PC-3 (cell line): ENCODE data around the gene C1QTNF12. TPM values are rescaled to one million over a fixed set of nuclear protein-coding genes. Genes with fewer than 3 reads are reported as not detected.

Experiments used
- ATAC-seq: fragments of 200-7000 bp; cut with Tn5 transposase; 2 replicates; pipeline ENCODE4 v1.9.1; 2020; ENCODE audit warnings: mild to moderate bottlenecking, moderate library complexity
- BruUV-seq: library from RNA; stranded (reverse); fragments of 400-500 nt; replicated peaks from 2 replicates; lab custom pipeline; 2021; lab: Mats Ljungman, UMichigan
- CTCF ChIA-PET: fragments of 300-600 bp; sonication (Branson Sonifier 250); formaldehyde crosslinking; loops from one replicate; lab custom pipeline; 2022; ENCODE audit warnings: antibody characterized with exemption; lab: Charles Lee
- POLR2A ChIA-PET: fragments of 300-600 bp; sonication (Branson Sonifier 250); formaldehyde crosslinking; loops from one replicate; lab custom pipeline; 2022; ENCODE audit warnings: antibody characterized with exemption; ENCODE audit not compliant: unreplicated experiment; lab: Charles Lee
- DNase-seq: peaks from one replicate; pipeline ENCODE4 v3.0.0-alpha.2; 2015
- H2AFZ ChIP-seq: fragments of 300-600 bp; sonication (generic); 2 replicates; pipeline ENCODE4 v1.6.0; 2016; ENCODE audit warnings: antibody characterized with exemption, low read length
- H3F3A ChIP-seq: fragments of 300-600 bp; sonication (generic); one replicate; pipeline ENCODE4 v1.6.0; 2017; ENCODE audit warnings: antibody characterized with exemption, low read length, control low read depth, mild to moderate bottlenecking; ENCODE audit not compliant: unreplicated experiment
- H3K27ac ChIP-seq: fragments of 300-600 bp; sonication (generic); 2 replicates; pipeline ENCODE4 v1.5.1; 2016; ENCODE audit warnings: mild to moderate bottlenecking, low read length
- H3K27me3 ChIP-seq: fragments of 300-600 bp; sonication (generic); 2 replicates; pipeline ENCODE4 v1.6.1; 2016; ENCODE audit warnings: low read length, mixed read lengths
- H3K36me3 ChIP-seq: fragments of 300-600 bp; sonication (generic); 2 replicates; pipeline ENCODE4 v1.6.1; 2016; ENCODE audit warnings: low read depth, mixed run types, low read length, mixed read lengths
- H3K4me1 ChIP-seq: fragments of 300-600 bp; sonication (generic); 2 replicates; pipeline ENCODE4 v1.5.1; 2016; ENCODE audit warnings: low read length; ENCODE audit not compliant: insufficient read depth
- H3K4me2 ChIP-seq: fragments of 300-600 bp; sonication (generic); 2 replicates; pipeline ENCODE4 v1.6.0; 2016; ENCODE audit warnings: low read length
- H3K4me3 ChIP-seq: fragments of 300-600 bp; sonication (generic); 2 replicates; pipeline ENCODE4 v1.5.1; 2016; ENCODE audit warnings: mild to moderate bottlenecking, low read length, mixed read lengths
- H3K79me2 ChIP-seq: fragments of 300-600 bp; sonication (generic); 2 replicates; pipeline ENCODE4 v1.6.1; 2017; ENCODE audit warnings: low read length, mixed read lengths
- H3K9ac ChIP-seq: fragments of 300-600 bp; sonication (generic); 2 replicates; pipeline ENCODE4 v1.6.0; 2016; ENCODE audit warnings: mild to moderate bottlenecking, low read length
- H3K9me2 ChIP-seq: fragments of 300-600 bp; sonication (generic); replicated peaks from 2 replicates; pipeline ENCODE4 v1.6.1; 2016; ENCODE audit warnings: mixed run types, low read length, mixed read lengths
- H3K9me3 ChIP-seq: fragments of 300-600 bp; sonication (generic); 2 replicates; pipeline ENCODE4 v1.6.1; 2016; ENCODE audit warnings: low read length, mixed read lengths
- H4K20me1 ChIP-seq: fragments of 300-600 bp; sonication (generic); 2 replicates; pipeline ENCODE4 v1.6.1; 2016; ENCODE audit warnings: low read length, mixed read lengths
- EZH2 ChIP-seq: fragments of 300-600 bp; sonication (generic); IDR thresholded peaks from one replicate; pipeline ENCODE4 v1.6.1; 2017; ENCODE audit warnings: antibody characterized with exemption, mild to moderate bottlenecking, low read length; ENCODE audit not compliant: unreplicated experiment
- EZH2phosphoT487 ChIP-seq: fragments of 300-600 bp; sonication (generic); IDR thresholded peaks from 2 replicates; pipeline ENCODE4 v1.6.1; 2018; ENCODE audit warnings: mild to moderate bottlenecking, antibody characterized with exemption, low read length, borderline replicate concordance
- intact Hi-C: fragments of 100-400 bp; cut with micrococcal nuclease; formaldehyde crosslinking; loops from 2 replicates; pipeline ENCODE4 v1.9.0; 2023
- total RNA-seq: library from RNA; depleted of rRNA; stranded (reverse); fragments of >200 nt; gene quantifications from 2 replicates; pipeline ENCODE4 v1.2.3, GENCODE V29; 2014
- TF ChIP-seq, protein P1 (sequence below): fragments of 300-600 bp; sonication (generic); conservative IDR thresholded peaks from 2 replicates; pipeline ENCODE4 v1.5.1; 2017; ENCODE audit warnings: antibody characterized with exemption, low read depth, mild to moderate bottlenecking, low read length

The C1QTNF12 gene
- total RNA-seq, 1 experiment from 2014 or later, result 3.9 TPM

- intact Hi-C loops, result no loop called here
- no peaks in the 10 kb centered on the region for H3F3A ChIP-seq
- no peak overlapping the region for H3K4me2 ChIP-seq
- peaks cover 23% of the 10 kb centered on the region; the same call in 1 of the 2 replicates for H3K79me2 ChIP-seq
- TSS peak; percentile 57 for BruUV-seq
- no peaks in the 10 kb centered on the region for H3K9me2 ChIP-seq
- no peaks in the 10 kb centered on the region for H3K9me3 ChIP-seq
- ATAC-seq, result no peak
- H3K4me1 ChIP-seq, result peaks cover 12% of the 10 kb centered on the region
- TF ChIP-seq, protein P1, sequence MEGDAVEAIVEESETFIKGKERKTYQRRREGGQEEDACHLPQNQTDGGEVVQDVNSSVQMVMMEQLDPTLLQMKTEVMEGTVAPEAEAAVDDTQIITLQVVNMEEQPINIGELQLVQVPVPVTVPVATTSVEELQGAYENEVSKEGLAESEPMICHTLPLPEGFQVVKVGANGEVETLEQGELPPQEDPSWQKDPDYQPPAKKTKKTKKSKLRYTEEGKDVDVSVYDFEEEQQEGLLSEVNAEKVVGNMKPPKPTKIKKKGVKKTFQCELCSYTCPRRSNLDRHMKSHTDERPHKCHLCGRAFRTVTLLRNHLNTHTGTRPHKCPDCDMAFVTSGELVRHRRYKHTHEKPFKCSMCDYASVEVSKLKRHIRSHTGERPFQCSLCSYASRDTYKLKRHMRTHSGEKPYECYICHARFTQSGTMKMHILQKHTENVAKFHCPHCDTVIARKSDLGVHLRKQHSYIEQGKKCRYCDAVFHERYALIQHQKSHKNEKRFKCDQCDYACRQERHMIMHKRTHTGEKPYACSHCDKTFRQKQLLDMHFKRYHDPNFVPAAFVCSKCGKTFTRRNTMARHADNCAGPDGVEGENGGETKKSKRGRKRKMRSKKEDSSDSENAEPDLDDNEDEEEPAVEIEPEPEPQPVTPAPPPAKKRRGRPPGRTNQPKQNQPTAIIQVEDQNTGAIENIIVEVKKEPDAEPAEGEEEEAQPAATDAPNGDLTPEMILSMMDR, result no peak
- TF ChIP-seq EZH2phosphoT487 (no peak), EZH2 (no peak)
- H2AFZ ChIP-seq, result no peak overlapping the region
- no peak overlapping the region for H3K9ac ChIP-seq
- no peak overlapping the region for H3K27ac ChIP-seq
- POLR2A ChIA-PET, result no interaction called here
- CTCF ChIA-PET, result no interaction called here
- H3K4me3 ChIP-seq, result no peak overlapping the region
- H4K20me1 ChIP-seq, result no peaks in the 10 kb centered on the region
- H3K27me3 ChIP-seq, result no peaks in the 10 kb centered on the region
- no peak for DNase-seq
- H3K36me3 ChIP-seq, result peaks cover 54% of the 10 kb centered on the region
Measured at GRCh38 chr1:1255078-1255477, 8.6 kb upstream of the C1QTNF12 start.

- Histone ChIP-seq H4K20me1 (no peaks in the 10 kb centered on the region), H3F3A (no peaks in the 10 kb centered on the region), H3K79me2 (peaks cover 18% of the 10 kb centered on the region; the same call in 1 of the 2 replicates), H3K27me3 (no peaks in the 10 kb centered on the region), H3K4me1 (peaks cover 12% of the 10 kb centered on the region), H3K4me3 (no peak overlapping the region), H3K4me2 (no peak overlapping the region), H3K9me2 (no peaks in the 10 kb centered on the region), H3K9me3 (no peaks in the 10 kb centered on the region), H3K9ac (no peak overlapping the region), H3K36me3 (peaks cover 50% of the 10 kb centered on the region), H3K27ac (no peak overlapping the region), H2AFZ (no peak overlapping the region)
- CTCF ChIA-PET, result no interaction called here
- DNase-seq, result no peak
- intact Hi-C loops, result no loop called here
- no TSS peak for BruUV-seq
- TF ChIP-seq EZH2phosphoT487, result no peak
- POLR2A ChIA-PET, result no interaction called here
- no peak for ATAC-seq
Measured at GRCh38 chr1:1254667-1254998, 8.1 kb upstream of the C1QTNF12 start.

GRCh38 chr1:1253972-1254666, 7.6 kb upstream of the C1QTNF12 start:
- H3K9me2 ChIP-seq, result no peaks in the 10 kb centered on the region
- H3K9me3 ChIP-seq, result no peaks in the 10 kb centered on the region
- no peak for ATAC-seq
- no peak overlapping the region for H3K4me3 ChIP-seq
- peaks cover 9% of the 10 kb centered on the region for H3K4me1 ChIP-seq
- no peak for DNase-seq
- intact Hi-C loops, result no loop called here
- TF ChIP-seq EZH2phosphoT487, result no peak
- TF ChIP-seq, protein P1, result no peak
- TF ChIP-seq EZH2, result no peak
- H3K27me3 ChIP-seq, result no peaks in the 10 kb centered on the region
- ChIA-PET POLR2A (no interaction called here), CTCF (no interaction called here)
- no peak overlapping the region for H3K27ac ChIP-seq
- no peaks in the 10 kb centered on the region for H3F3A ChIP-seq
- H3K79me2 ChIP-seq, result peaks cover 15% of the 10 kb centered on the region; the same call in 1 of the 2 replicates
- no peak overlapping the region for H3K4me2 ChIP-seq
- no peak overlapping the region for H3K9ac ChIP-seq
- peaks cover 46% of the 10 kb centered on the region for H3K36me3 ChIP-seq
- no peak overlapping the region for H2AFZ ChIP-seq
- no TSS peak for BruUV-seq
- no peaks in the 10 kb centered on the region for H4K20me1 ChIP-seq
